Right lobe of liver (tissue), 4 donors: ENCODE results near the gene PTCSC3.

Experiments
- CTCF ChIP-seq, 4 donors: fragments of 200-600 bp in 3 of 4; fragments of 450-650 bp in 1 of 4; IDR thresholded peaks; one replicate each; pipeline versions ENCODE4 v1.5.1 to v1.8.0; 2016 to 2022; ENCODE audit warnings: antibody characterized with exemption in 4 of 4, mild to moderate bottlenecking in 2 of 4
- POLR2A ChIP-seq: fragments of 450-650 bp; IDR thresholded peaks from one replicate; pipeline ENCODE4 v1.6.1; 2017; ENCODE audit warnings: antibody characterized with exemption, mild to moderate bottlenecking
- donor health status: DM: no; HTN: no; CAD: no.
- donor health status: DM: no; HTN: no; CAD: no.
- donor health status: DM: no; HTN: yes; CAD: no.

DNA sequence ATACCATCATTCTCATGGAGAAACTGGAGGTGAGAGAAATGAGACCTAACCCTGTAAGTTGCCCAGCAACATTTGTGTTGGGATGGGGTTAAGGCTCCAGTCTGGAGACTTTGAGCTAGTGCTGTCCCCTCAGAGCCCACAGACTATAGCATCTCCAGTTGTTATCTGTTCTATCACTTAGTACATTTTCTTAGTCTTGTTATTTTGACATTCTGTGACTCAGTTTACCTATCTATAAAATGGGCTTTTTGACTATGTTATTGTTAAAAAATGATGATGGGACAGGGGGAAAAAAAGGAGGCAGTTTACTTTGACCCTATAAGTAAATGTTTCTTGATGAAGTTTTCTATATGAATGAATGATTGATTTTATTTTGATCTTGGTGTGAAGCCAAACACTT, 45.8 kb upstream of the PTCSC3 start:
- TF ChIP-seq POLR2A (no peak), CTCF (IDR thresholded peaks at IDR 0.05) (no peak)
